HL-60 (cell line): ENCODE measurements around the gene GBP2.

Experiments
- DNase-seq, 2 experiments: peaks; one replicate each; pipeline ENCODE4 v3.0.0-alpha.2; 2010 to 2020; ENCODE audit warnings: low read depth in 1 of 2, low spot score in 1 of 2
- H3K27ac ChIP-seq: fragments of 250-450 bp; sonication (Bioruptor Pico); replicated peaks from 2 replicates; pipeline ENCODE4 v1.5.1; 2020; ENCODE audit warnings: mild to moderate bottlenecking, moderate library complexity
- H3K27me3 ChIP-seq: fragments of 250-450 bp; sonication (Bioruptor Pico); 2 replicates; pipeline ENCODE4 v1.5.1; 2021; ENCODE audit warnings: mild to moderate bottlenecking, moderate library complexity; ENCODE audit not compliant: insufficient read depth, poor library complexity, severe bottlenecking
- H3K4me3 ChIP-seq: replicated peaks from 2 replicates; pipeline ENCODE4 v1.5.1; 2011; ENCODE audit warnings: mild to moderate bottlenecking, control low read depth, low read length; ENCODE audit not compliant: insufficient read depth
- CTCF ChIP-seq: IDR thresholded peaks from one replicate; pipeline ENCODE4 v1.5.1; 2011; ENCODE audit warnings: low read length, control low read depth, inconsistent platforms; ENCODE audit not compliant: insufficient read depth
- GABPA ChIP-seq: IDR thresholded peaks from 2 replicates; pipeline ENCODE4 v1.6.1; 2012; ENCODE audit warnings: low read depth
- POLR2AphosphoS5 ChIP-seq: IDR thresholded peaks from 2 replicates; pipeline ENCODE4 v1.6.1; 2012; ENCODE audit warnings: low read depth
- REST ChIP-seq: IDR thresholded peaks from 2 replicates; pipeline ENCODE4 v1.6.1; 2012; ENCODE audit warnings: low read depth; ENCODE audit not compliant: insufficient replicate concordance
- SPI1 ChIP-seq: IDR thresholded peaks from 2 replicates; pipeline ENCODE4 v1.6.1; 2012; ENCODE audit warnings: low read depth, mild to moderate bottlenecking, borderline replicate concordance

Gene GBP2

GRCh38 chr1:89100412-89100811 is 25.5 kb downstream of the GBP2 start:
- no peak for TF ChIP-seq POLR2AphosphoS5
- no peak for TF ChIP-seq CTCF
- no peak for TF ChIP-seq GABPA
- TF ChIP-seq SPI1: no peak
- TF ChIP-seq REST: no peak
- no peak for DNase-seq
- no peak overlapping the region for H3K4me3 ChIP-seq
- no peaks in the 10 kb centered on the region for H3K27me3 ChIP-seq
- no peak overlapping the region for H3K27ac ChIP-seq

GRCh38 chr1:89098857-89099256 is 27.1 kb downstream of the GBP2 start:
- no peak for DNase-seq
- no peaks in the 10 kb centered on the region for H3K27me3 ChIP-seq
- H3K27ac ChIP-seq: no peak overlapping the region
- TF ChIP-seq POLR2AphosphoS5: no peak
- no peak for TF ChIP-seq REST
- TF ChIP-seq SPI1: no peak
- no peak for TF ChIP-seq CTCF
- TF ChIP-seq GABPA: no peak
- H3K4me3 ChIP-seq: no peak overlapping the region

- no peak for TF ChIP-seq GABPA
- no peak for TF ChIP-seq REST
- no peak for TF ChIP-seq SPI1
- TF ChIP-seq POLR2AphosphoS5: no peak
- TF ChIP-seq CTCF: no peak
- H3K27me3 ChIP-seq: no peaks in the 10 kb centered on the region
- DNase-seq: no peak
- no peak overlapping the region for H3K4me3 ChIP-seq
- H3K27ac ChIP-seq: no peak overlapping the region
Measured at GRCh38 chr1:89095737-89096136, 30.2 kb downstream of the GBP2 start.
